ENCODE data around the gene LBP.

DNA sequence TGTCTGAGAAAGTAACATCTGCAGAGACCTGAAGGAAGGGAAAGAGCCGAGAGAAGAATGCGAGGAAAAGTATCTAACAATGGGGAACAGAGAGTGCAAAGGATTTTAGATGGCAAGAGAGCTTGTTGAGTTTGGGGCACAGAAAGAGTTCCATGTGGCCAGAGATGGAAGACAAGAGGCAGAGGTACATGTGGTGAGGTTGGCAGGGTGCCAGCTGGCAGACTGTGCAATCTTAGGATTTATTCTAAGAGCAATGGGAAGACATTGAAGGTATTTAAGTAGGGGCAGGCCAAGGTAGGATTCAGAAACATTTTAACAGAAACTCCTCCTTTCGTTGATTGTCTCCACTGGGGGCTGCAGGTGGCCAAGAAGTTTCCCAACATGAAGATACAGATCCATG is 20.4 kb upstream of the LBP start:
- no peak for TF ChIP-seq POLR2AphosphoS5 (IDR thresholded peaks at IDR 0.05; ENCODE audit: low read depth)
- TF ChIP-seq CTCF (IDR thresholded peaks at IDR 0.05; ENCODE audit: insufficient read depth, low read length) = no peak

Data from HL-60 (cell line).